SH-SY5Y (cell line): ENCODE results near the gene S100A1.

Source experiments
- GATA2 ChIP-seq: IDR thresholded peaks from 2 replicates; pipeline ENCODE4 v1.6.1; 2011; ENCODE audit warnings: mild to moderate bottlenecking, low read depth, low read length
- GATA3 ChIP-seq: IDR thresholded peaks from 2 replicates; pipeline ENCODE4 v1.6.1; 2011; ENCODE audit warnings: low read depth, mild to moderate bottlenecking, low read length, moderate library complexity

GRCh38 chr1:153614189-153614900 lies 13.9 kb upstream of the S100A1 start:
- no peak for TF ChIP-seq GATA2
- TF ChIP-seq GATA3: no peak
